ENCODE data around the gene UMOD. TPM values are rescaled to one million over a fixed set of nuclear protein-coding genes. Genes with fewer than 3 reads are reported as not detected.

UMOD gene
- total RNA-seq, 1 donor from 2014 or later, result not detected

GRCh38 chr16:20319406-20319805, 33.1 kb downstream of the UMOD start:
- TF ChIP-seq CTCF (conservative IDR thresholded peaks at IDR 0.05; ENCODE audit: low read depth, low read length), result no peak
- H3K4me3 ChIP-seq (ENCODE audit: low read depth, low read length), result no peak overlapping the region
- no peak for DNase-seq (ENCODE audit: low read depth)

- no peak for DNase-seq (ENCODE audit: low read depth)
- H3K4me3 ChIP-seq (ENCODE audit: low read depth, low read length), result no peak overlapping the region
- no peak for TF ChIP-seq CTCF (conservative IDR thresholded peaks at IDR 0.05; ENCODE audit: low read depth, low read length)
These were observed 34.1 kb downstream of the UMOD start for GRCh38 chr16:20318437-20318836.

GRCh38 chr16:20318006-20318405, 34.5 kb downstream of the UMOD start:
- TF ChIP-seq CTCF (conservative IDR thresholded peaks at IDR 0.05; ENCODE audit: low read depth, low read length), result no peak
- H3K4me3 ChIP-seq (ENCODE audit: low read depth, low read length), result no peak overlapping the region
- DNase-seq (ENCODE audit: low read depth), result no peak

GRCh38 chr16:20317117-20317516, 35.4 kb downstream of the UMOD start:
- no peak for DNase-seq (ENCODE audit: low read depth)
- TF ChIP-seq CTCF (conservative IDR thresholded peaks at IDR 0.05; ENCODE audit: low read depth, low read length), result no peak
- H3K4me3 ChIP-seq (ENCODE audit: low read depth, low read length), result no peak overlapping the region

GRCh38 chr16:20316715-20317114, 35.8 kb downstream of the UMOD start:
- no peak for DNase-seq (ENCODE audit: low read depth)
- no peak overlapping the region for H3K4me3 ChIP-seq (ENCODE audit: low read depth, low read length)
- no peak for TF ChIP-seq CTCF (conservative IDR thresholded peaks at IDR 0.05; ENCODE audit: low read depth, low read length)

GRCh38 chr16:20315764-20316163, 36.8 kb downstream of the UMOD start:
- H3K4me3 ChIP-seq (ENCODE audit: low read depth, low read length), result no peak overlapping the region
- no peak for DNase-seq (ENCODE audit: low read depth)
- no peak for TF ChIP-seq CTCF (conservative IDR thresholded peaks at IDR 0.05; ENCODE audit: low read depth, low read length)

GRCh38 chr16:20314575-20314974, 37.9 kb downstream of the UMOD start:
- DNase-seq (ENCODE audit: low read depth), result no peak
- TF ChIP-seq CTCF (conservative IDR thresholded peaks at IDR 0.05; ENCODE audit: low read depth, low read length), result no peak
- no peak overlapping the region for H3K4me3 ChIP-seq (ENCODE audit: low read depth, low read length)

Data from epithelial cell of proximal tubule (primary cell).